GM12878 (cell line): ENCODE measurements around the gene DCAF8. TPM values are rescaled to one million over a fixed set of nuclear protein-coding genes. Genes with fewer than 3 reads are reported as not detected.
A peak's percentile ranks its signal among the peaks of the same experiment; 100 is the strongest.

Source experiments
- CEBPB ChIP-seq, 2 experiments: fragments of 150-350 bp in 1 of 2; IDR thresholded peaks; 2 replicates each; pipeline ENCODE4 v1.6.1; 2012 to 2014; ENCODE audit warnings: low read depth in 2 of 2, low read length in 2 of 2, borderline replicate concordance in 1 of 2, inconsistent platforms in 1 of 2
- CHD1 ChIP-seq: IDR thresholded peaks from 2 replicates; pipeline ENCODE4 v1.6.1; 2012; ENCODE audit warnings: low read depth, low read length, improper control_type of control experiment
- ETV6 ChIP-seq, 2 experiments: fragments of 450-650 bp in 1 of 2; IDR thresholded peaks in 1 of 2; conservative IDR thresholded peaks in 1 of 2; 2 replicates each; pipeline ENCODE4 v1.6.1; 2014; ENCODE audit warnings: antibody characterized with exemption in 1 of 2, borderline replicate concordance in 1 of 2, low read depth in 1 of 2, mild to moderate bottlenecking in 1 of 2, moderate library complexity in 1 of 2
- HDGF ChIP-seq: fragments of 450-650 bp; IDR thresholded peaks from 2 replicates; pipeline ENCODE4 v1.6.1; 2016; ENCODE audit warnings: antibody characterized with exemption
- IRF4 ChIP-seq: IDR thresholded peaks from 2 replicates; pipeline ENCODE4 v1.6.1; 2011; ENCODE audit warnings: low read depth, low read length
- NFXL1 ChIP-seq: fragments of 450-650 bp; IDR thresholded peaks from 2 replicates; pipeline ENCODE4 v1.6.1; 2017; ENCODE audit warnings: antibody characterized with exemption, mild to moderate bottlenecking, borderline replicate concordance
- NFYA ChIP-seq: IDR thresholded peaks from 2 replicates; pipeline ENCODE4 v1.6.1; 2011; ENCODE audit warnings: low read depth, mild to moderate bottlenecking, low read length, improper control_type of control experiment, borderline replicate concordance
- PAX5 ChIP-seq: IDR thresholded peaks from 2 replicates; pipeline ENCODE4 v1.6.1; 2011; ENCODE audit warnings: low read depth, low read length, borderline replicate concordance
- POLR2A ChIP-seq: IDR thresholded peaks from 2 replicates; pipeline ENCODE4 v1.6.1; 2011; ENCODE audit warnings: low read depth, mild to moderate bottlenecking, low read length
- POLR2AphosphoS5 ChIP-seq: IDR thresholded peaks from 2 replicates; pipeline ENCODE4 v1.6.1; 2011; ENCODE audit warnings: mild to moderate bottlenecking, low read length, inconsistent platforms
- REST ChIP-seq: IDR thresholded peaks from 2 replicates; pipeline ENCODE4 v1.6.1; 2012; ENCODE audit warnings: mild to moderate bottlenecking, low read depth, low read length
- SUZ12 ChIP-seq: fragments of 200-600 bp; sonication (generic); IDR thresholded peaks from one replicate; pipeline ENCODE4 v1.6.1; 2018; ENCODE audit warnings: antibody characterized with exemption, mild to moderate bottlenecking; ENCODE audit not compliant: unreplicated experiment
- TCF12 ChIP-seq: IDR thresholded peaks from 2 replicates; pipeline ENCODE4 v1.6.1; 2011; ENCODE audit warnings: low read depth, mild to moderate bottlenecking, low read length
- YBX1 ChIP-seq: fragments of 450-650 bp; IDR thresholded peaks from 2 replicates; pipeline ENCODE4 v1.6.1; 2016; ENCODE audit warnings: antibody characterized with exemption
- ZBED1 ChIP-seq: IDR thresholded peaks from 2 replicates; pipeline ENCODE4 v1.6.1; 2016; ENCODE audit warnings: borderline replicate concordance
- ZNF274 ChIP-seq: IDR thresholded peaks from one replicate; pipeline ENCODE4 v1.8.0; 2011; ENCODE audit not compliant: insufficient read length, insufficient read depth
- polyA plus RNA-seq, 11 experiments: library from polyadenylated mRNA; depleted of rRNA in 4 of 11; unstranded in 6 of 11; stranded (reverse) in 5 of 11; fragments of >200 nt; fragmentation: Nextera tagmentation in 4 of 11; fragmentation: Illumina TruSeq in 1 of 11; extraction: Ambion mirVana in 4 of 11; extraction: Trizol in 1 of 11; gene quantifications; 1 replicate in 1 of 11; 2 replicates in 10 of 11; pipeline versions ENCODE4 v1.2.1 to v1.2.3, GENCODE V29; 2011 to 2016; ENCODE audit warnings: inconsistent platforms in 2 of 11, missing spikeins in 2 of 11, low read depth in 1 of 11
- total RNA-seq, 4 experiments: library from RNA; depleted of rRNA in 3 of 4; stranded (reverse); fragments of >200 nt in 3 of 4; fragmentation: Illumina TruSeq in 1 of 4; extraction: Trizol in 1 of 4; gene quantifications; 2 replicates each; pipeline versions ENCODE4 v1.2.1 to v1.2.3, GENCODE V29; 2013 to 2021
- TF ChIP-seq, protein P1 (sequence below): fragments of 450-650 bp; formaldehyde crosslinking; IDR thresholded peaks from 2 replicates; pipeline ENCODE4 v1.5.0; 2022; ENCODE audit warnings: mild to moderate bottlenecking, missing genetic modification characterization
- TF ChIP-seq, protein P2 (sequence below): fragments of 450-650 bp; IDR thresholded peaks from 2 replicates; pipeline ENCODE4 v1.6.1; 2016; ENCODE audit warnings: mild to moderate bottlenecking

The DCAF8 gene
- total and polyA plus RNA-seq, 10 of the 15 experiments (the other 5 are each of a cell fraction or from before 2014, with no cell fraction given) = 10.4 to 152 (median 84.6) TPM

DNA sequence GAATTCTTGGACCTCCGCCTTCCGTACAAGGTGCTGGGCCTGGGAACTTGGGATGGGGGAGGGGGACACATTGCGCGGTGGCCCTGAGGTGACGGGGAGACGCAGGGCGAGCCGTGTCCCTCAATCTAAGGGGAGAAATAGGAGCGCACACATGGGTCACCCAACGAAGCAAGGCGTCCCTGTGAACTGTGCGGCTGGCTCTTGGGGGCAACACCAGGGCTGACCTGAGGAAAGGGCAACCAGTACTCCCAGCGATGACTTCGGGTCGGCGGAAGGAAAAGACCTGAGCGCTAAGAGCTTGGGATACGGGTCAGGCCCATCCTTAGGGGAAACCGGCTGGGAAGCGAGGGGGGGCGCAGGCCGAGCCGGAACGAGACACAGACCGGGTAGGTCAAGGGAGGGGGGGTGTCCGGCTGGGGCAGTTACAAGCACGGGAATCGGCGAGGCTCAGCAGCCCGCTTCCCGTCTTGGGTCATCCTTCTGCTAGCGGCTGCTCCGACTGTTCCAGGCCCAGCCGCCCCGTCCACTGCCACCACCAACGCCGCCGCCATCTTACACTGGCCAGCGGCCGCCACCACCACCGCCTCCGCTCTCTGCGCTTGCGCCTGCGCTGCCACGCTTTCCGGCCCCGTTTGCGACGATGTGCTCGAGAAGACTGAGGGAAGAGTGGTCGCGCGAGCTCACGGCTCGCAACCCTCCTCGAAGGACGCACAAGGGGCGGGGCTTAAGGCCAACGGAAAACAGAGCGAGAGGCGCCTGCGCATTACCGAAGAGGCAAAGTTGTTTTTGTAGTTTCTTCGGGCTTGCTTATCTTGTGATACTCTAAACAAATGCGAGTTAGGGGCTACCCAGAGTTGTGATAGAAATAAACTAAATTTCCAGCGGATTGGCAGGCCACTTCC lies at the start of gene DCAF8 (continued):
- TF ChIP-seq REST (0 out of 2 replicates have a peak, but pooled peaks have one; percentile 5), POLR2AphosphoS5 (peak; percentile 96), SUZ12 (no peak), HDGF (peak; percentile 91), IRF4 (no peak), CEBPB (IDR thresholded peaks at IDR 0.05; ENCODE audit: borderline replicate concordance in 1 of 2, low read depth in 2 of 2, low read length in 2 of 2) (no peak), ZBED1 (no peak; the same call in 1 of the 2 replicates), NFYA (no peak), YBX1 (no peak), POLR2A (peak; percentile 98), NFXL1 (no peak), TCF12 (no peak), PAX5 (peak; percentile 66; the same call in 1 of the 2 replicates), ETV6 (conservative IDR thresholded peaks at IDR 0.05 in 1 of 2, IDR thresholded peaks at IDR 0.05 in 1 of 2; ENCODE audit: borderline replicate concordance in 1 of 2, low read depth in 1 of 2) (no peak), CHD1 (peak; percentile 92), ZNF274 (no peak)
- TF ChIP-seq, protein P1, sequence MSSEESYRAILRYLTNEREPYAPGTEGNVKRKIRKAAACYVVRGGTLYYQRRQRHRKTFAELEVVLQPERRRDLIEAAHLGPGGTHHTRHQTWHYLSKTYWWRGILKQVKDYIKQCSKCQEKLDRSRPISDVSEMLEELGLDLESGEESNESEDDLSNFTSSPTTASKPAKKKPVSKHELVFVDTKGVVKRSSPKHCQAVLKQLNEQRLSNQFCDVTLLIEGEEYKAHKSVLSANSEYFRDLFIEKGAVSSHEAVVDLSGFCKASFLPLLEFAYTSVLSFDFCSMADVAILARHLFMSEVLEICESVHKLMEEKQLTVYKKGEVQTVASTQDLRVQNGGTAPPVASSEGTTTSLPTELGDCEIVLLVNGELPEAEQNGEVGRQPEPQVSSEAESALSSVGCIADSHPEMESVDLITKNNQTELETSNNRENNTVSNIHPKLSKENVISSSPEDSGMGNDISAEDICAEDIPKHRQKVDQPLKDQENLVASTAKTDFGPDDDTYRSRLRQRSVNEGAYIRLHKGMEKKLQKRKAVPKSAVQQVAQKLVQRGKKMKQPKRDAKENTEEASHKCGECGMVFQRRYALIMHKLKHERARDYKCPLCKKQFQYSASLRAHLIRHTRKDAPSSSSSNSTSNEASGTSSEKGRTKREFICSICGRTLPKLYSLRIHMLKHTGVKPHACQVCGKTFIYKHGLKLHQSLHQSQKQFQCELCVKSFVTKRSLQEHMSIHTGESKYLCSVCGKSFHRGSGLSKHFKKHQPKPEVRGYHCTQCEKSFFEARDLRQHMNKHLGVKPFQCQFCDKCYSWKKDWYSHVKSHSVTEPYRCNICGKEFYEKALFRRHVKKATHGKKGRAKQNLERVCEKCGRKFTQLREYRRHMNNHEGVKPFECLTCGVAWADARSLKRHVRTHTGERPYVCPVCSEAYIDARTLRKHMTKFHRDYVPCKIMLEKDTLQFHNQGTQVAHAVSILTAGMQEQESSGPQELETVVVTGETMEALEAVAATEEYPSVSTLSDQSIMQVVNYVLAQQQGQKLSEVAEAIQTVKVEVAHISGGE (CRISPR knock-in tag) = no peak
- TF ChIP-seq, protein P2, sequence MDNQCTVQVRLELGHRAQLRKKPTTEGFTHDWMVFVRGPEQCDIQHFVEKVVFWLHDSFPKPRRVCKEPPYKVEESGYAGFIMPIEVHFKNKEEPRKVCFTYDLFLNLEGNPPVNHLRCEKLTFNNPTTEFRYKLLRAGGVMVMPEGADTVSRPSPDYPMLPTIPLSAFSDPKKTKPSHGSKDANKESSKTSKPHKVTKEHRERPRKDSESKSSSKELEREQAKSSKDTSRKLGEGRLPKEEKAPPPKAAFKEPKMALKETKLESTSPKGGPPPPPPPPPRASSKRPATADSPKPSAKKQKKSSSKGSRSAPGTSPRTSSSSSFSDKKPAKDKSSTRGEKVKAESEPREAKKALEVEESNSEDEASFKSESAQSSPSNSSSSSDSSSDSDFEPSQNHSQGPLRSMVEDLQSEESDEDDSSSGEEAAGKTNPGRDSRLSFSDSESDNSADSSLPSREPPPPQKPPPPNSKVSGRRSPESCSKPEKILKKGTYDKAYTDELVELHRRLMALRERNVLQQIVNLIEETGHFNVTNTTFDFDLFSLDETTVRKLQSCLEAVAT = peak; percentile 45
